ENCODE results near the gene RAI1.
"Not testable (repeated sequence)": the region's sequence is repeated elsewhere in the genome, so short reads cannot be mapped to it uniquely, and the experiment has no call there.

RAI1 gene

GRCh38 chr17:17680477-17681186, 626 bp upstream of the RAI1 start:
- no peak for DNase-seq

DNA sequence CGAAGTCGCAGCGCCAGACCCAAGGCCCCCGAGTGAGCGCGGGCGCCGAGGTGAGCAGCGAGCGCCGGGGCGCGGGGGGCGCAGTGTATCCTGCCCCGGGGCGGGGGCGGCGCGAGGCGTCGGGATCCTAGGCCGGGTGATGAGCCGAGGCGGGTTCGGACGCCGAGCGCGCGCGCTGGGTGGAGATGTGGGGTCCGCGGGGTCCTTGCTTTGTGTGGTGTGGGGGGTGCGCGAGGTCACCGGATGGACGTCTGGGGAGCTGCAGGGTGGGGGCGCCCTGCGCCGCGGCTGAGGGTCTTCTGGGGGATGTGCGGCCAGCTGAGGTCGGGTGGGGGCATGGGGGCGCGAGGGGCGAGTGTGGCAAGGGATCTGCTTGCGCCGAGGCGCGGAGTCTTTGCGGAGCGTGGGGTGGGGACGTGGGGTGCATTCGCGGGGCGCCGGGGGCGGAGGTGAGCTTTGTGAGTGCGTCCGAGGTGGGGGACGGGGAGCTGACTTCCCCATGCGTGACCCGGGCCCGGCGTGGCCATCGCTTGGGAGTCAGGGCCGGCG, 560 bp downstream of the RAI1 start:
- DNase-seq = no peak

DNA sequence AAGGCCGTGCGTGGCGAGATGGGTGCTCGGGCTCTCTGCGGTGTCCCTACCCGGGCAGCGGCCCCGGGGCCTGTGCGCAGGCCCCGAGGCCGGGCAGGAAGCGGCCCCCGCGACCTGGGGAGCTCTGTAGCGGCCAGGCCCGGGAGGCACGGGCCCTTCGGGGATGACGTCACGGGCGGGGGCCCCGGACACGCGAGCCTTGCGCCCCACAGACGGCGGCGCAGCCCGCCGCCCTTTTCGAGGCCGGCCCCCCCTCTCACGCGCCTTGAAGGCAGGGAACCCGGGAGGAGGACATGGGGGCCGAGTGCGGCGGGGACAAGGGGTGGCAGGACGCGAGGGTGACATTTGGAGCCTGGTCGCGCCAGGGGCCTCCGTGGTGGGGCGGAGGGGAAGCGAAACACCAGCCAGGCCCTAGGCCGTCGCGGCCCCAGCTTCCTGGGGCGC, 1.1 kb downstream of the RAI1 start:
- no peak for DNase-seq

GRCh38 chr17:17682737-17683680, 1.8 kb downstream of the RAI1 start:
- no peak for DNase-seq

DNA sequence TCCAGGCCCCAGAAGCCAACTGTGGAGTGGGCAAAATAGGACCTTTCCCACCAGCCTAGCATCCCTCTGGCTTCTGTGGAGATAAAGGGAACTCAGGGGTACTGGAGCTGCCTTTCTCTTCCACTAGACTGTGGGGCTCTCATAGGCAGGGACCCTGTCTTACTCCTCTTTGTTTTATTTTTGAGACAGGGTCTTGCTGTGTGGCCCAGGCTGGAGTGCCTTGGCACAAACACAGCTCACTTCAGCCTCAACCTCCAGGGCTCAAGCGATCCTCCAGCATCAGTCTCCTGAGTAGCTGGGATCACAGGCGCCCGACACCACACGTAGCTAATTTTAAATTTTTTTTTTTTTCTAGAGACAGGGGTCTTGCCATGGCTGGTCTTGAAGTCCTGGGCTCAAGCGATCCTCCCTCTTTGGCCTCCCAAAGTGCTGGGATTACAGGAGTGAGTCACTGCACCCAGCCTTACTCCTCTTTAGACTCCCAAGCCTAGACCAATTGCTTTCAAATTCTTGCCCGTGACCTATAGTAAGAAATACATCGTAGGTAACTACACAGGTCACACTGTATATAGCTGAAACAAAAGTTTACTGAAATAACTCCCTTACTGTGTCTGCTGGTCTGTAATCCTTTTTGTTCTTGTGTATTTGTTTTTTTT, 2.6 kb downstream of the RAI1 start:
- no peak for DNase-seq

DNA sequence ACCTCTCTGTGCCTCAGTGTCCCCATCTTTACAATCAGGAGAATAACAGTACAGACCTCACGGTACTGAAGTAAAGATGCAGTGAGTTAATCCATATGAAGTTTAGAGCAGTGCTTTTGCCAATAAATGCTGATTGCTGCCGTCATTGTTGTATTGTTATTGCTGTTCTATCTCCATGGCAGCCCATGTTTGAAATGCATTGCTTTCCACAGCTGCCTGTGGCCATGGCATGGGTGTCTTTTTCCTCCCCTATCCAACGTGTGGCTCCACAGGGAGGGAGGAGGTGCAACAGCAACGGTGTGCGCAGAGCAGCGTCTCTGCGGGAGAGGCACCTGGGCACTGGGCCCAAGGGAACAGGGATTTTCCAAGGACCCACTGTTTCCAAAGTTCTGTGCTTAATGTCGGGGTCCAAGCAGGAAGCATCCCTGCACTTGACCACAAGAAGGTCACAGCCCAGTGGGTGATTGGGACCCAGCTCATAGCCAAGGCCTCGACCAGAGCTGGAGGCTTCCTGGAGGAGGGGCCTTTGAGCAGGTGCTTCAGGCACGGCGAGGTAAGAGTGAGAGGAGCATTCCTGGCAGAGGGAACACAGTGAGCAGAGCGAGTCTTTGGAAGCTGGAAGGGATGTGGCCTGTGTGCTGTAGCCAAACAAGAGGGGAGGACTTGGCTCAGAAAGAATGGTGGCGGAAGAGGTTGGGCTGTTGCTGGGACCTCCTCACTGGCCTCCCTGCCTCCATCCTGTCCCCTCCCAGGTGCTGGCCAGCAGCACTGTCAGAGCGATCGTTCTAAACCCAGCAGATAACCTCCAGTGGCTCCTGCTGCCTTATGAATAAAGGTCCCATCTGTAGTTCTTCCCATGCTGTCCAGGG, 3.9 kb downstream of the RAI1 start:
- no peak for DNase-seq

GRCh38 chr17:17685775-17686291, 4.6 kb downstream of the RAI1 start:
- no peak for DNase-seq

DNA sequence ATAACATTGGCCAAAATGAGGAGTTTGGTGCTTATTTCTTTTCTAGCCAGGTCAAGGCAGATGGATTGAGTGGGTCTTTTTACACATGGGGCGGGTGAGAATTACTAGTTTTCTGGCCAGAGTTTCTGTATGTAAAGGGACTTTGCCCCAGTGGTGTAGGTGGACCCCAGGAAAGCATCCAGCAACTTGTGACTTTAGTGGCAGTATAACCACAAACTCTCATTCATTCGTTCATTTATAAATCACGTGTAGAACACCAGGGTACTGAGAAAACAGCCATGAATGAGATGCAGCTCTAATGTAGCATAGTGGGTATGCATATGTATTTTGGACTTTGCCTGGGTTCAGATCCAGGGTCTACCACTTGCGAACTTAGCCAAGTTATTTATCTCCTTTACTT, 8.1 kb downstream of the RAI1 start:
- DNase-seq = no peak

DNA sequence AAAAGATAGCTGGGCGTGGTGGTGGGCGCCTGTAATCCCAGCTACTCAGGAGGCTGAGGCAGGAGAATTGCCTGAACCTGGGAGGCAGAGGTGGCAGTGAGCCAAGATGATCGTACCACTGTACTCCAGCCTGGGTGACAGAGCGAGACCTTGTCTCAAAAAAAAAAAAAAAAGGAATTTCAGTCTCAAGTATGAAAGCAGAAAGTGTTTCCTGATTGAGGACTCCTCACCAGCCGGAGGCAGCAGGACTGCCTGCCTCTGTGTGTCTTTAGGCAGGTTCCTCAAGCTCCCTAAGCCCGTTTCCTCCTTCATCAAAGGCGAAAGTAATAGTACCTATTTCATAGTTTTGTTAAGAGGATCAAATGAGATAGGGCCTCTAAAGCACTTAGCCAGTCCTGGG, 9.0 kb downstream of the RAI1 start:
- DNase-seq = not testable (repeated sequence)

DNA sequence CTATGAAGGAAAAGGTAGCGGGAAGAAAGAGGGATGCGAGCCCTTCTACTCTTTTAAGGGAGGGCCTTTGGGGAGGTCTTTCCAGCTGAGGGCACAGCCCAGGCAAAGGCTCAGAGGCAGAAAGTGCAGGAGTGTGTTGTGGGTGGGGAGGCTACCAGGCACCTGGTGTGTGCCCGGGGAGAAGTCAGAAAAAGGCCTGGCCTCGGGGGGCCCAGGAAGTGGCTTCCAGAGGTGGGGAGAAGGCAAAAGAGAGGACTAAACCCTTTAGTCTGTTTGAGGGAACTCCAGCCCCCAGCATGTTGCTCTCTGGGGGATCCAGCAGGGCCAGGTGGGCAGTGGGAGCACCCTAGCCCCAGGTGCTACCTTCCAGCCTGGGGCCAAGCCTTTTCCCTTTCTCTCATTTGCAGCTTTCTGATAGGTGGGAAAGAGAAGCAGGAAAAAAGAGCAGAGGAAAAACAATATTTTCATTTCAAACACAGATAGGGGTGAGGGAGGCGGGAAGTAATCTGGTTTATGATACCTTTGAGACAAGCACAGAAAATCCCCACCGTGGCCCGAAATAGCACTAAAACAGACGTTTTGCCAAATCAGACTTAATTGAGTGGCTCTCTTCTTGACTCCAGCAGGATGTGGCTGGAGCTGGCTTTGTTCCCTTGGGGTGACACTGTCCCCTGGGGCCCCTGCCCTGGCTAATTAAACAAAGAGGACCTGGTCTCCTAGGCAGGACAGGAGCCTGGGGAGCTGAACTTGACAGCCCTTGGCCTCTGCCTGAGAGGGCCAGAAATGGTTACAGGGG, 10.4 kb downstream of the RAI1 start:
- DNase-seq = no peak

DNA sequence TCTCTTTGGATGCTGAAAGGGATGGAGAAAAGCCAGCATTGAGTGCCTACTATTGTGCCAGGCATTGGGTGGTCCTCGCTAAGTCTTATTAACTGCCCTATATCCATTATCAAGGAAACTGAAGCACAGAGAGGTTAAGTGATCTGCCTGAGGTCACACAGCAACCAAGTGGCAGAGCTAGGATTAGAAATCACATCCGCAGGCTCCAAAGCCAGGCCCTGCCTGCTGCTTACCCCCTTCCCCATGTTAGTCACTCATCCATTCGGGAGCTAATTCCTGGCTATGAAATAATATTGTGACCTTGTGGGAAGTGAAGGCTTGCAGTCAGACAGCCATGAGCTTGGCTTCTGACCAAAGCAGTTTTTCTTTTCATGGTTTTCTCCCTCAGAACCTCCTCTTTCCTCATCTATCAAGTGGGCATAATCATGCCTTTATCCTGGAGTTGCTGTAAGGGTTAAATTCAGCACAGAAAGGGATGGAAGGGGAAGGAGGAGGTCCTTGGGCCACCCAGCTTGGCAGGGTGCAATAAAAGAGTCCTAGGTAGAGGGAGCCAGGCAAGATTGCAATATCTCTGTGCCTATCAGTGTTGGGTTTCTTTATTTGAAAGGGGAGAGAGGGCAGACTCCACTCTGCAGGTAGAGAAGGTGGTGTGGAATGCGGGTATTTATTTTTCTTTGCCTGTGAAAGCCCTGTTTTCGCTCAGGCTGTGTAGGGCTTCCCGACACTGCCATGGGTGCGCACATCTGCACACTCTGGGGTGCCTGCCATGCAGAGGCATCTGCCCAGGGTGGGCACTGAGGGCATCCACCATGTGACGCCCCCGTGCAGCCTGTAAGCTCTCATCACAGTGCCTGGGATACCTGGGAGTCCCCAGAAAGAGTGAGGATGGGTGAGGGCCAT, 11.3 kb downstream of the RAI1 start:
- no peak for DNase-seq

DNA sequence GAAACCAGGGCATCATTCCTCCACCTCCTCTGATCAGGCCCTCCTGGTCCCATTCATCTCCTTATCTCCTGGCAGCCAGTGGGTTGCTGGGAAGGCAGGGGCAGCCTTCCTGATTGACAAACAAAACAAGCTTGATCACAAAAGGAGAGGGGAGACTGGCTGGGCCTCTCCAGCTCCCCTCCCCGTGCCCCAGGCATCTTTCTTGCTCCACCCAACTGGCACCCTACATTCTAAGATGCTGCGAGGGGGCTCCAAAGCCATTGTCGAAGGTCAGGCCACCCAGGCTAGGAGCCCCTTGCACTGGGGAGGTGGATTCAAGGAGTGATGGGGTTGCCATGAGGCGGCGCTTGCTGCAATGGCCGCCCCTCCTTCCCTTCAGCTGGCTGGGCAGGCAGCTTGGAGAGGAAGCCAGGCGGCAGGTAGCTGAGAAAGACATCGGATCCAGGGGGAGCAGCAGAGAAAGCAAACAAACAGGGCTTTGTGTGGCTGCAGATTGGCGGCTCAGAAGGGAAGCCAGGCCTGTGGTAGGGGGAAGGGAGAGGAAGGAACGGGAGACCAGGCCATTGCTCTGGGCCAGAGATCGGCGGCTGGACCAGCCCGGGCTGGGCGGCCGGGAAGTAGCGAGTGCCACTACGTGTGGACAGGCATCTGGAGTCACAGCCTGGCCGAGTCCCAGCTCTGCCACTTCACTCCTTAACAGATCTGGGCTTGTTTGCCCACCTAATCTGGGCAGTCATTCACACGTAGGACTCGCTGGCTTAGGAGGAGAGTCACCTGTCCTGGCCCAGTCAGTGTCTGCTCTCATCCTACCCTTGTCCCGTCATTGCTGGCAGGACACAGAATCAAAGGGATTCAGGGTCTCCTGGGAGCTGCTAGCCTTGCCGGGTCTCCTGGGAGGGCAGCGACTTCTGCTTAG, 12.3 kb downstream of the RAI1 start:
- peak; percentile 41 for DNase-seq

- DNase-seq = no peak
Measured at GRCh38 chr17:17694169-17695081, 13.2 kb downstream of the RAI1 start.

- DNase-seq = no peak
Measured at GRCh38 chr17:17696085-17696484, 14.8 kb downstream of the RAI1 start.

DNA sequence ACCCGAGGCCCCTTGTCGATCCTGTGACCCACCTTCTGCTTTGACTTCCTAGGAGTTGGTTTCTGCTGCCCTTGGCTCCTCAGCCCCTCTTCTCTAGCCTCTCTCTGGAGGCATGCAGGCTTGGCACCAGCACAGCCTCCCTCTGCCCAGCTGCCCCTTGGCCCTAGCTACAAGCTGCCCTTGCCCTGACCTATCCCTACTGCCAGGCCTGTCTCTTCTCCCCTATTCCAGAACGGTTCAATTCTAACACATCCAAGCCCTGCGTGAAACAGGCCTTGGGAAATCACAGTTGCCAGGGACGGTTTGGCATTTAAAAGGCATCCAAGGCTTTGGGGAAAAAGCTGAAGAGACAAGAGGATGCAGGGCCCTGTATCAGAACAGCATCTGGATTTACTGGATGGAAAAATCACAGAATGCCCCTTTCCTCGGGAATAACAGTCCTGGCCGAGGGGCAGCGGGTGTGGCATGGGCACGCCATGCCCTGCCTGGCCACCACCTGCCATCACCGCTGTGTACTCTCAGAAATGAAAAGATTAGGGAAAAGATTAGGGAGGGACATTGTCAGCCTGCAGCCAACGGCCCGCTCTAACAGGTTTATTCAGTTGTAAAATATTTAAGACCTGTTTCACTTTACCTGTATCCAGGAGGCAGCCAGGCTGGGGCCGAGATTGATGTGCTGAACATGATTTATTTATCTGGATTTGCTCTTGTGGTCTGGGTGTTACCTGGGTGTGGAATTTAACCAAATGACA, 15.8 kb downstream of the RAI1 start:
- no peak for DNase-seq

GRCh38 chr17:17698371-17698770, 17.1 kb downstream of the RAI1 start:
- no peak for DNase-seq

DNA sequence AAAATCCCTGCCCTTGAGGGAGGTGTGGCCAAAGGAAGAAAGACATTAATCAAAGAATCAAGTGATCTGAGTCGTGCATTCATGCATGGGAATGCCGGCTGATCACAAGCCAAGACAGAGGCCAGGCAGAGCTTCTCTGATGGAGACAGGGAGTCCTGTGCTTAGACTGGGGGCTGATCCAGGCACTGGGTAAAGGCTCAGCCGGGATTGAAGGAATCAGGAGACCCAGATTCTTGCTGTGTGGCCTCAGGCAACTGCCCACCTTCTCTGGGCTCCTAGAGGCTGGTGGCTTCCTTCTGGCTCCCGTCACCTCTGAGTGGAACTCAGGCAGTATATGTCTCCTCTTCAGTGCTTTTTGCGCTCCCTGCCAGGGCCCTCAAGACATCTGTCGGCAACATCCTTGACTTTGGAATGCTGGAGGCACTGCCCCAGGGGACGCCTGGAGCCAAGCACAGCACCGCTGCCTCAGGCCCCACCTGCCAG, 17.7 kb downstream of the RAI1 start:
- no peak for DNase-seq
